OCI-LY7 (cell line): ENCODE data around the gene C6orf89. TPM values are rescaled to one million over a fixed set of nuclear protein-coding genes. Genes with fewer than 3 reads are reported as not detected.

Experiments used
- BruUV-seq: library from RNA; stranded (reverse); fragments of 400-500 nt; replicated peaks from 2 replicates; lab custom pipeline; 2021; lab: Mats Ljungman, UMichigan
- CTCF ChIA-PET: fragments of 300-600 bp; sonication (Branson Sonifier 250); formaldehyde crosslinking; loops from one replicate; lab custom pipeline; 2022; ENCODE audit warnings: antibody characterized with exemption; ENCODE audit not compliant: unreplicated experiment; lab: Charles Lee
- POLR2A ChIA-PET: fragments of 300-600 bp; sonication (Branson Sonifier 250); formaldehyde crosslinking; loops from one replicate; lab custom pipeline; 2022; ENCODE audit warnings: antibody characterized with exemption; lab: Charles Lee
- DNase-seq: peaks from one replicate; pipeline ENCODE4 v3.0.0-alpha.2; 2015; ENCODE audit warnings: low spot score
- H2AFZ ChIP-seq: fragments of 200-600 bp; sonication (generic), shearing (Covaris generic); 2 replicates; pipeline ENCODE4 v1.6.1; 2014; ENCODE audit warnings: mild to moderate bottlenecking, antibody characterized with exemption, low read length, moderate library complexity
- H3K27ac ChIP-seq: fragments of 200-600 bp; sonication (generic); 2 replicates; pipeline ENCODE4 v1.5.1; 2014; ENCODE audit warnings: mixed run types, low read depth, mild to moderate bottlenecking, moderate library complexity, low read length, inconsistent platforms; ENCODE audit not compliant: poor library complexity, severe bottlenecking
- H3K36me3 ChIP-seq: fragments of 200-600 bp; sonication (generic); 2 replicates; pipeline ENCODE4 v1.6.1; 2014; ENCODE audit warnings: mild to moderate bottlenecking, antibody characterized with exemption, low read length, moderate library complexity, mixed read lengths; ENCODE audit not compliant: insufficient read depth
- H3K4me1 ChIP-seq: fragments of 200-600 bp; sonication (generic); 2 replicates; pipeline ENCODE4 v1.5.1; 2014; ENCODE audit warnings: mild to moderate bottlenecking, low read length; ENCODE audit not compliant: insufficient read depth, poor library complexity, severe bottlenecking
- H3K4me2 ChIP-seq: fragments of 200-600 bp; sonication (generic); 2 replicates; pipeline ENCODE4 v1.6.1; 2014; ENCODE audit warnings: mild to moderate bottlenecking, low read length
- H3K4me3 ChIP-seq: fragments of 200-600 bp; sonication (generic); 2 replicates; pipeline ENCODE4 v1.5.1; 2014; ENCODE audit warnings: mild to moderate bottlenecking, low read depth, low read length; ENCODE audit not compliant: poor library complexity, severe bottlenecking
- H3K79me2 ChIP-seq: fragments of 200-600 bp; sonication (generic); 2 replicates; pipeline ENCODE4 v1.6.1; 2016; ENCODE audit warnings: low read depth, mild to moderate bottlenecking, low read length, moderate library complexity, mixed read lengths; ENCODE audit not compliant: insufficient read depth
- H3K9me2 ChIP-seq: fragments of 200-600 bp; sonication (generic); 2 replicates; pipeline ENCODE4 v1.6.1; 2016; ENCODE audit warnings: mild to moderate bottlenecking, low read length, mixed read lengths; ENCODE audit not compliant: insufficient read depth
- H3K9me3 ChIP-seq: fragments of 200-600 bp; sonication (generic); 2 replicates; pipeline ENCODE4 v1.6.1; 2014; ENCODE audit warnings: mild to moderate bottlenecking, mixed run types, low read length, mixed read lengths
- H4K20me1 ChIP-seq: fragments of 200-600 bp; sonication (generic); 2 replicates; pipeline ENCODE4 v1.6.1; 2014; ENCODE audit warnings: mild to moderate bottlenecking, antibody characterized with exemption, low read length, moderate library complexity, mixed read lengths; ENCODE audit not compliant: insufficient read depth
- EZH2phosphoT487 ChIP-seq: fragments of 200-600 bp; sonication (generic); IDR thresholded peaks from 2 replicates; pipeline ENCODE4 v1.6.1; 2018; ENCODE audit warnings: low read depth, borderline replicate concordance, mild to moderate bottlenecking, mixed run types, antibody characterized with exemption, low read length, moderate library complexity, mixed read lengths
- intact Hi-C: fragments of 100-400 bp; cut with micrococcal nuclease; formaldehyde crosslinking; loops from one replicate; pipeline ENCODE4 v1.10.0; 2022; ENCODE audit not compliant: unreplicated experiment
- total RNA-seq, 2 experiments: library from RNA; depleted of rRNA in 1 of 2; stranded (reverse); fragments of >200 nt in 1 of 2; shearing (Covaris generic) in 1 of 2; gene quantifications; 2 replicates each; pipeline ENCODE4 v1.2.3, GENCODE V29; 2014 to 2022
- TF ChIP-seq, protein P1 (sequence below): fragments of 200-600 bp; sonication (generic); conservative IDR thresholded peaks from 2 replicates; pipeline ENCODE4 v1.5.1; 2014; ENCODE audit warnings: mild to moderate bottlenecking, antibody characterized with exemption, low read length, moderate library complexity, mixed read lengths

Gene C6orf89
- total RNA-seq, 2 experiments from 2014 or later, result 20.1 to 25.7 TPM

DNA sequence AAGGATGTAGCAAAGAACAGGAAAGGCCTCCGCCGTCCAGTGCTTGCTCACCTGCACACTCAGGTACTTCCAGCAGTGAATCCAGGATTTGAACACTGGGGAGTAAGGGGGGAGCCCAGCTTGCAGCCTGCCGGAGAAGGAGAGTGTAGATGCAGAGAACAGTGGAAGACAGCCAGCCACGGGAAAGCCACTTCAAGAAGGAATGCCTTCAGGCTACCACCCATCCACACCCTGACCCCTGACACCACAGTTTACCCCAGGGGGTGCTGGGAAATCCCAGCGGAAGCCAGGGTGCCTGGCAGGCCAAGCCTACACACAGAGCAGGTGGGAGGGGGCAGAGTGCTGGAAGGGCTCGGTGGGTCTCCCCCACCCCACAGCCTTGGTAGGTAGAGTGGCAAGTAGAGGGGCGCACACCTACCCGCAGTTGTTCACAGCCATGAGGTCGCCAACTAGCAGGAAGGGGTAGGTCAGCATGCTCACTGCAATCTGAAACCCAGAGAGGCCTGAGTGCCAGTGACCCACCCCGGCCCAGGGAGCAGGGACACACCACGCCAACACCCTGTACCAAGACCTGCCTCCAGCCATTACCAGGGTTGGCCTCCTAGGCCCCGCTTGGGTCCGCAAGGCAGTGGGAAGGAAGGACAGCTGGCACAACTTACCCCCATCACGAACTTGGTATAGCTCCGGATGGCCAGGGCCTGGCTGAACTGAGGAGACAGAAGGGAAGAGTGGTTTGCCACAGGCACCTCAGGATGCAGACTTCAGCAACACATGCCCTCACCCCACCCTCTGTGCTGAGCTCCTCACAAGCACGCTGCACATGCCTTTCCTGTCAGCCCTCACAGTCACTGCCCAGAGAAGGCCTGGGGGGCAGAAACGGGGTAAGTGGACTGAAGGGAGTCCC lies 84.5 kb downstream of the C6orf89 start:
- TF ChIP-seq, protein P1, sequence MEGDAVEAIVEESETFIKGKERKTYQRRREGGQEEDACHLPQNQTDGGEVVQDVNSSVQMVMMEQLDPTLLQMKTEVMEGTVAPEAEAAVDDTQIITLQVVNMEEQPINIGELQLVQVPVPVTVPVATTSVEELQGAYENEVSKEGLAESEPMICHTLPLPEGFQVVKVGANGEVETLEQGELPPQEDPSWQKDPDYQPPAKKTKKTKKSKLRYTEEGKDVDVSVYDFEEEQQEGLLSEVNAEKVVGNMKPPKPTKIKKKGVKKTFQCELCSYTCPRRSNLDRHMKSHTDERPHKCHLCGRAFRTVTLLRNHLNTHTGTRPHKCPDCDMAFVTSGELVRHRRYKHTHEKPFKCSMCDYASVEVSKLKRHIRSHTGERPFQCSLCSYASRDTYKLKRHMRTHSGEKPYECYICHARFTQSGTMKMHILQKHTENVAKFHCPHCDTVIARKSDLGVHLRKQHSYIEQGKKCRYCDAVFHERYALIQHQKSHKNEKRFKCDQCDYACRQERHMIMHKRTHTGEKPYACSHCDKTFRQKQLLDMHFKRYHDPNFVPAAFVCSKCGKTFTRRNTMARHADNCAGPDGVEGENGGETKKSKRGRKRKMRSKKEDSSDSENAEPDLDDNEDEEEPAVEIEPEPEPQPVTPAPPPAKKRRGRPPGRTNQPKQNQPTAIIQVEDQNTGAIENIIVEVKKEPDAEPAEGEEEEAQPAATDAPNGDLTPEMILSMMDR, result no peak
- TF ChIP-seq EZH2phosphoT487, result no peak
- DNase-seq, result no peak
- intact Hi-C loops, result no loop called here
- H3K4me3 ChIP-seq, result no peak overlapping the region
- H3K9me3 ChIP-seq, result no peaks in the 10 kb centered on the region
- no peak overlapping the region for H3K4me2 ChIP-seq
- CTCF ChIA-PET, result no interaction called here
- no peak overlapping the region for H2AFZ ChIP-seq
- no peaks in the 10 kb centered on the region for H3K79me2 ChIP-seq
- H4K20me1 ChIP-seq, result no peaks in the 10 kb centered on the region
- no peaks in the 10 kb centered on the region for H3K4me1 ChIP-seq
- POLR2A ChIA-PET, result interaction anchor here (0.5 kb wide), 1 partner anchor 73 kb away, joined by 4 read pairs; no protein-coding TSS in a partner anchor
- H3K36me3 ChIP-seq, result peaks cover 90% of the 10 kb centered on the region
- H3K27ac ChIP-seq, result no peak overlapping the region
- no peaks in the 10 kb centered on the region for H3K9me2 ChIP-seq
- no TSS peak for BruUV-seq

DNA sequence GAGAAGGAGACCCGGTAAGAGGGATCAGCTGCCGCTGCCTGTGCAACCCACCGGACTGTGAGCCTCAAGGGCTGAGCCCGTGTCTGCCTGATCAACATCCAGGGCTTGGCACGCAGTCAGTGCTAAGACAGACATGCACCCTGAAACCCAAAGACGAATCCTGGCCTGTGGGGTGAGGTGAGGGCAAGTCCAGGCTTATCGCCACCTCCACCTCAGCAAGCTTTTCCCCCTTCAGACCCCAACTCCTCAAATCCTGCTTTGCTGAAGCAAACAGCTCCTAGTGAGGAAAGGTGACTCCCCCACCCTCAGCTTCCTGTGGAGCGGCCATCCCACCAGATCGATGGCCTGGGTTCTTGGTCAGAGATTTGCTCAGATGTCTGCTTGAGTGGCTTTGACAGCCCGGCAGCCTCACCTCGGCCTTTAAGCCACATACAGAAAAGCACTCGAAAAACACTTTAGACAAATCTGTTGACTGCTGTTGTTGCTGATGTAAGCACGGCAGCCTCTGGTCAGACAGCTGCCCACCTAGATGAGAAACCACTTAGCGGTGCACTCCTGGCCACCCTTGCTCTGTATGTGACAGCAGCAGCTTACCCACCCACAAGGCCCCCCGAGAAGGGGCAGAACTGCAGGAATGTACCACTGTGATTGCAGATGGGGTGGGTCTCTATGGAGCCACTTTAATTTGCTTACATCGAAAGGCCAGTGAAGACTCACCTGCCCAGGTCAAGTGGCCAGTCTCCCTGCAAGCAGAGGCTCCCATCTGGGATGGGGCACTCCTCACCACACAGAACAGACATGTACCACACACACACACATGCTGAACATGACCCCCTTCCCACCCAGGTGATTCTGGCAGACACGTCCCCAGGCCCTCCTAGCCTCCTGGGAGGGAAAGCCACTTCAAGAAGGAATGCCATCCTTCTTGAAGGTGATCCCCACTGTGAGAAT lies 85.4 kb downstream of the C6orf89 start:
- Histone ChIP-seq H3K9me3 (no peaks in the 10 kb centered on the region), H3K4me1 (no peaks in the 10 kb centered on the region), H3K4me3 (no peak overlapping the region), H3K79me2 (no peaks in the 10 kb centered on the region), H4K20me1 (no peaks in the 10 kb centered on the region), H3K36me3 (peaks cover 96% of the 10 kb centered on the region), H3K27ac (no peak overlapping the region), H3K4me2 (no peak overlapping the region), H2AFZ (no peak overlapping the region), H3K9me2 (no peaks in the 10 kb centered on the region)
- TF ChIP-seq, protein P1, result no peak
- TF ChIP-seq EZH2phosphoT487, result no peak
- ChIA-PET POLR2A (interaction anchor here (0.5 kb wide), 1 partner anchor 74 kb away, joined by 4 read pairs; no protein-coding TSS in a partner anchor), CTCF (no interaction called here)
- intact Hi-C loops, result no loop called here
- no peak for DNase-seq
- BruUV-seq, result no TSS peak
